HG02588 (cell line): Measurements from ENCODE around the gene NFATC4.

Experiments used
- ATAC-seq: cut with Tn5 transposase; IDR thresholded peaks from one replicate; pipeline ENCODE4 v1.9.1; 2021; ENCODE audit warnings: mild to moderate bottlenecking, moderate library complexity; ENCODE audit not compliant: unreplicated experiment

The NFATC4 gene

DNA sequence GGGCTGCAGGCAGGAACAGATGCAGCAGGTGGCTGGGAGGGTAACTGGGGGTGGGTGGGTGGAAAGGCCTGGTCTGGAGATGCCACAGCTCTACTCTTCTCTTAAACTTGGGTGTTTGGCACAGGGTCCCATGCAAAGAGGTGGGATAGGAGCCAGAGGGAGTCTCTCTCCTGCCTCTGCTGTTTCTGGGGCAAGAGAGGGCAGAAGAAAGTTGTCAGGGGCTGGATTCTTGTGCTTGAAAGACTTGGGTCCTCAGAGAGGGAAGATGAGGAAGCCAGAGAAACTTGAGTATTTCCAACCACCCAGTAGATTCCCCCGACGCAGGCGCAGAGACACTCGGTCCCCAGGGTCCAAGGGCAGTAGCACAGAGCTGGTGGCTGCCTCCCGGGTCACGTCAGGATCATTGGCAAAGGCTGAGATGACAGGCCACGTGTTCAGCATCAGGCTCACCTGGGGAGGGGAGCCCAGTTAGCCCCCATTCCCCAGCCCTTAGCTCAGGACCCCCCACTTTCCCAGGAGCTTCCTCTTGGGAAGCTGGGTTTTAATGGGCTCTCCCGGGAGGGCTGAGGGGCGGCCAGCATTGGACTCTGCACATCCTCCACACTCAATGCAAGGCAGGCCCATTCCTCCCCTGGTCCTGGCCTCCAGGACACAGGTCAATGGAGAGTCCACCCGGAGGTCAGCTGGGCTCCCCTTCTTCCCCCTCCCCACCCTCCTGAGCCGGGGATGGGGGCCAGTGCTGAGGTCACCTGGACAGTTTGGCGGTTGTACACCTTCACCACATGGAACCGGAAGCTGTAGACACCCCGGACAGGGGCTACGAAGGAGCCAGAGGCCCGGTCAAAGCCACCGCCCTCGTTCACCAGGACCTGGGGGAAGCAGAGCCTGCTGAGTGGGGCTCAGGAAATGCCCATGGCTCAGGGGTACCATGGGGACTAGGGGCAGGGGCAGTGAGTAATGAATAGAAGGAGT lies 59.8 kb downstream of the NFATC4 start:
- ATAC-seq: no peak

DNA sequence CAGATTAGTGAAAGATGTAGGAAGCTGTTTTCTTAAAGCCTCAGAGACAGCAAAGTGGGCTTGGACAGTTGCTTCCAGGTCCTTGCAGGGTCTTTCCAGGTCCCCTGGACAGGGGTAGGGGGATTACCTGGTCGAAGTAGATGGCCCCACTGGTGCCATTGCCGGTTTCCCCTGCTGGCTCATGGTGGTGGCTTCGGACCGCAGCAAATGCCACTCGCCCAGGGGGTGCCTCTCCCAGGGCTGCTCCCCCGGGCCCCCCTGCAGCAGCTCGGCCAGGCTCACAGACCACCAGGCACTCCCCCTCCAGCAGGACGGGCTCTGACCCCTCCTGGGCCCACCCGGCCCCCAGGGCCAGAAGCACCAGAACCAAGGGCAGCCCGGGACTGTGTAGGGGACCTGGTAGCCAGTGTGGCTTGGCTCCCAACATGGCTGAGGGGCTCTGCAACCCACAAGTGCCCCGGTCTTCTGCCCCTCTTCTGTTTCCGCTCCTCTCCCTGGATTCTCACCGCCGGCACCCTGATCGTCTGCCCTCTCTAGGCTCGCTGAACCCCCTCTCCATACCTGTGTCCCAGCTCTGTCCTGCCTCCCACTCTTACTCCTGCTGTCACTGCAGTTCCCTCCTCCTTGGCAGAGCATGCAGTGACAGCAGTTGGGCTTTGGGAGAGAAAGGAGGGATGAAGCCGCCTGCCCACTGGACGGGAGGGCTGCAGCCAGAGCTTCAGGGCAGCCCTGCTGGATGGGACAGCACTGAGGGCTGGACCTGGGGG lies 60.8 kb downstream of the NFATC4 start:
- no peak for ATAC-seq
